ENCODE measurements around the gene CAPS. TPM values are rescaled to one million over a fixed set of nuclear protein-coding genes. Genes with fewer than 3 reads are reported as not detected.

Gene CAPS
- total RNA-seq, 1 experiment from 2014 or later: 0.92 TPM

- Histone ChIP-seq H3K4me1 (ENCODE audit: insufficient read depth, low read length, poor library complexity, severe bottlenecking) (peaks cover 54% of the 10 kb centered on the region), H3K9me3 (ENCODE audit: low read depth, low read length, poor library complexity, severe bottlenecking) (no peaks in the 10 kb centered on the region), H3K4me3 (ENCODE audit: low read depth, low read length, poor library complexity, severe bottlenecking) (no peak overlapping the region), H3K27me3 (replicated peaks; ENCODE audit: insufficient read depth, low read depth, low read length, poor library complexity) (no peaks in the 10 kb centered on the region), H3K27ac (ENCODE audit: low read depth, low read length, poor library complexity, severe bottlenecking) (peak overlapping the region; percentile 66), H3K36me3 (ENCODE audit: insufficient read depth, low read length, poor library complexity, severe bottlenecking) (peaks cover 6% of the 10 kb centered on the region)
- no TSS peak for BruUV-seq (replicated peaks)
- TF ChIP-seq CTCF (conservative IDR thresholded peaks at IDR 0.05; ENCODE audit: low read depth, low read length) (no peak), EZH2 (IDR thresholded peaks at IDR 0.05; ENCODE audit: borderline replicate concordance, low read depth, low read length, poor library complexity, severe bottlenecking) (no peak)
- DNase-seq (ENCODE audit: low spot score): peak; percentile 33
- ChIA-PET POLR2A (ENCODE audit: low non-redundant PET) (no interaction called here), CTCF (interaction anchor here (0.9 to 1.3 kb wide), 2 partner anchors 15 to 149 kb away, joined by 3 read pairs; no protein-coding TSS in a partner anchor)
- intact Hi-C loops (cut with micrococcal nuclease; ENCODE audit: unreplicated experiment): no loop called here
These were observed 39.1 kb downstream of the CAPS start for GRCh38 chr19:5953030-5953589.

- H3K4me3 ChIP-seq (ENCODE audit: low read depth, low read length, poor library complexity, severe bottlenecking): no peak overlapping the region
- intact Hi-C loops (cut with micrococcal nuclease; ENCODE audit: unreplicated experiment): no loop called here
- no peak for TF ChIP-seq EZH2 (IDR thresholded peaks at IDR 0.05; ENCODE audit: borderline replicate concordance, low read depth, low read length, poor library complexity, severe bottlenecking)
- no peak for TF ChIP-seq CTCF (conservative IDR thresholded peaks at IDR 0.05; ENCODE audit: low read depth, low read length)
- H3K9me3 ChIP-seq (ENCODE audit: low read depth, low read length, poor library complexity, severe bottlenecking): no peaks in the 10 kb centered on the region
- H3K27ac ChIP-seq (ENCODE audit: low read depth, low read length, poor library complexity, severe bottlenecking): peak overlapping the region; percentile 66
- no peaks in the 10 kb centered on the region for H3K27me3 ChIP-seq (replicated peaks; ENCODE audit: insufficient read depth, low read depth, low read length, poor library complexity)
- ChIA-PET CTCF (no interaction called here), POLR2A (ENCODE audit: low non-redundant PET) (no interaction called here)
- peaks cover 54% of the 10 kb centered on the region for H3K4me1 ChIP-seq (ENCODE audit: insufficient read depth, low read length, poor library complexity, severe bottlenecking)
- peak; percentile 21 for DNase-seq (ENCODE audit: low spot score)
- H3K36me3 ChIP-seq (ENCODE audit: insufficient read depth, low read length, poor library complexity, severe bottlenecking): peaks cover 6% of the 10 kb centered on the region
- BruUV-seq (replicated peaks): TSS peak; percentile 14
These were observed 39.7 kb downstream of the CAPS start for GRCh38 chr19:5953680-5954213.

DNA sequence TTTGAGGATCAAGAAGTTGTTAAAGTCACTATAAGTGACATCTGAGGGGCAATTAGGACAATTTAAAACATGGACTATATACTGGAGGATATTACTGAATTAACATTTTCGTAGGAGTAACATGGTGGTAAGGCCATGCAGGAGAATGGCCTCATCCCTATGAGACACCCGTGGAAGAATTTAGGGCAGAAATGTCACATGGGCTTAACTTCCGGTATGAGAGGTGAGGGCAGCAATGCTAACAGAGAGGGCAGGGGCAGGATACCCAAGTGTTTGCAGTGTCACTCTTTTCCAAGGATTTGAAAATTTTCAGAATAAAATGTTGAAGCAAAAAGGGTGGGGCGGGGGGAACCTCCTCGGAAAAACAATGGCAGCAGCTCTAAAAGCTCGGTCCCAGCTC is 40.2 kb downstream of the CAPS start:
- H3K9me3 ChIP-seq (ENCODE audit: low read depth, low read length, poor library complexity, severe bottlenecking): no peaks in the 10 kb centered on the region
- no TSS peak for BruUV-seq (replicated peaks)
- H3K36me3 ChIP-seq (ENCODE audit: insufficient read depth, low read length, poor library complexity, severe bottlenecking): peaks cover 6% of the 10 kb centered on the region
- TF ChIP-seq EZH2 (IDR thresholded peaks at IDR 0.05; ENCODE audit: borderline replicate concordance, low read depth, low read length, poor library complexity, severe bottlenecking) (no peak), CTCF (conservative IDR thresholded peaks at IDR 0.05; ENCODE audit: low read depth, low read length) (no peak)
- no peaks in the 10 kb centered on the region for H3K27me3 ChIP-seq (replicated peaks; ENCODE audit: insufficient read depth, low read depth, low read length, poor library complexity)
- POLR2A ChIA-PET (ENCODE audit: low non-redundant PET): no interaction called here
- peaks cover 49% of the 10 kb centered on the region for H3K4me1 ChIP-seq (ENCODE audit: insufficient read depth, low read length, poor library complexity, severe bottlenecking)
- no peak for DNase-seq (ENCODE audit: low spot score)
- intact Hi-C loops (cut with micrococcal nuclease; ENCODE audit: unreplicated experiment): no loop called here
- H3K4me3 ChIP-seq (ENCODE audit: low read depth, low read length, poor library complexity, severe bottlenecking): no peak overlapping the region
- CTCF ChIA-PET: no interaction called here
- peak overlapping the region; percentile 66 for H3K27ac ChIP-seq (ENCODE audit: low read depth, low read length, poor library complexity, severe bottlenecking)
